ENCODE results near the gene CHMP4A.

DNA sequence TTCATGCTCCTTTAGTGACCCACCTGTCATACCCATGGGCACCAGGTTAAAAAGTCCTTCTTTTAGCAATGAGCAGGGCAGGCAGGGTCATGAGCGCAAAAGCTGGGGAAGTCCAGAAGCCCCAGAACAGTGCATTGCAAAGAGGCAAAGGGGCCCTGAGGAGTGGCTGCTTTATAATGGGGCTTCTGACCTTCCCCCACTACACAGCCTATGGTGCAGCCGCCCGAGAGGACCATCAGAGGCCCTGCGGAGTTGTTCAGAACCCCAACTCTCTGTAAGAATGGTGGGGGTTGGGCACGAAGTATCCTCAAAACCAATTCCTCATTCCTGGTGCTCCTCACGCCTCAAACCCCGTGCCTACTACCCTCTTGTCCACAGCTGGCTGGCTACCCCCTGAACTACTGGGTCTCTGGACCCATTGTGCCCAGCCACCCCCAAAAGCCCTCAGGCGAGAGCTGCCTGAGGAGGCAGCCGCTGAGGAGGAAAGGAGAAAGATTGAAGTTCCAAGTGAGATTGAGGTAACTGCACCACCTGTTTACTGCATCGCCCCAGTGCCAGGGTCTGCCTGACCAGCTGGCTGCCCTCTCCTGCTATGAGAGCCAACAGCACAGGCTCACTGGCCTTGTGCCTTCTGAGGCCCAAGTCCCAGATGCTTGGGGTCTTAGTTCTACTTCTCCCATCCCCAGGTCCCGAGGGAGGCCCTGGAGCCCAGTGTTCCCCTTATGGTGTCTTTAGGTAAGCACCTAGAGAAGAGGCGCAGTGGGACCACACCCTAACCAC, 34.7 kb downstream of the CHMP4A start:
- TF ChIP-seq CTCF (IDR thresholded peaks at IDR 0.05; ENCODE audit: low read length) (no peak), EZH2 (IDR thresholded peaks at IDR 0.05; ENCODE audit: borderline replicate concordance, low read length) (no peak)

Measured in OCI-LY1 (cell line).